RWPE2 (cell line): ENCODE measurements around the gene CNOT4.

Experiments used
- ATAC-seq: fragments of 200-7000 bp; cut with Tn5 transposase; 3 replicates; pipeline ENCODE4 v1.9.1; 2021; ENCODE audit warnings: low read depth
- DNase-seq: peaks from one replicate; pipeline ENCODE4 v3.0.0-alpha.2; 2020; ENCODE audit warnings: low spot score
- H3K27ac ChIP-seq: fragments of 450-650 bp; 2 replicates; pipeline ENCODE4 v1.5.1; 2017; ENCODE audit warnings: mild to moderate bottlenecking; ENCODE audit not compliant: poor library complexity, severe bottlenecking
- H3K27me3 ChIP-seq: fragments of 250-450 bp; sonication (Bioruptor Pico); 2 replicates; pipeline ENCODE4 v1.5.1; 2021; ENCODE audit warnings: mild to moderate bottlenecking, moderate library complexity; ENCODE audit not compliant: insufficient read depth, poor library complexity, severe bottlenecking
- H3K36me3 ChIP-seq: fragments of 250-450 bp; sonication (Bioruptor Pico); 2 replicates; pipeline ENCODE4 v1.5.1; 2020; ENCODE audit warnings: low read depth, mild to moderate bottlenecking, moderate library complexity
- H3K4me1 ChIP-seq: fragments of 250-450 bp; sonication (Bioruptor Pico); 2 replicates; pipeline ENCODE4 v1.5.1; 2021; ENCODE audit warnings: mild to moderate bottlenecking, moderate library complexity; ENCODE audit not compliant: insufficient read depth, poor library complexity, severe bottlenecking
- H3K4me3 ChIP-seq: fragments of 250-450 bp; sonication (Bioruptor Pico); 2 replicates; pipeline ENCODE4 v1.5.1; 2021; ENCODE audit warnings: mild to moderate bottlenecking, moderate library complexity; ENCODE audit not compliant: severe bottlenecking
- H3K9me3 ChIP-seq: fragments of 250-450 bp; sonication (Bioruptor Pico); 2 replicates; pipeline ENCODE4 v1.5.1; 2021; ENCODE audit warnings: mild to moderate bottlenecking, moderate library complexity; ENCODE audit not compliant: severe bottlenecking
- CTCF ChIP-seq: fragments of 450-650 bp; IDR thresholded peaks from one replicate; pipeline ENCODE4 v1.5.1; 2017; ENCODE audit warnings: mild to moderate bottlenecking, moderate library complexity; ENCODE audit not compliant: poor library complexity, severe bottlenecking

CNOT4 gene

GRCh38 chr7:135364206-135364605, 145.7 kb downstream of the CNOT4 start:
- Histone ChIP-seq H3K27ac (no peak overlapping the region), H3K4me1 (peaks cover 2% of the 10 kb centered on the region), H3K27me3 (no peaks in the 10 kb centered on the region), H3K4me3 (no peak overlapping the region), H3K9me3 (no peaks in the 10 kb centered on the region), H3K36me3 (peaks cover 12% of the 10 kb centered on the region)
- TF ChIP-seq CTCF, result no peak
- DNase-seq (no peak), ATAC-seq (no peak)

- no peaks in the 10 kb centered on the region for H3K4me1 ChIP-seq
- H3K36me3 ChIP-seq, result peaks cover 12% of the 10 kb centered on the region
- no peak for ATAC-seq
- H3K9me3 ChIP-seq, result no peaks in the 10 kb centered on the region
- no peaks in the 10 kb centered on the region for H3K27me3 ChIP-seq
- no peak for TF ChIP-seq CTCF
- H3K4me3 ChIP-seq, result no peak overlapping the region
- DNase-seq, result no peak
- no peak overlapping the region for H3K27ac ChIP-seq
Observed at GRCh38 chr7:135362871-135363270, 147.0 kb downstream of the CNOT4 start.

GRCh38 chr7:135361788-135362187, 148.1 kb downstream of the CNOT4 start:
- Histone ChIP-seq H3K36me3 (peaks cover 12% of the 10 kb centered on the region), H3K4me1 (no peaks in the 10 kb centered on the region), H3K9me3 (no peaks in the 10 kb centered on the region), H3K27ac (no peak overlapping the region), H3K27me3 (no peaks in the 10 kb centered on the region), H3K4me3 (no peak overlapping the region)
- TF ChIP-seq CTCF, result no peak
- DNase-seq (no peak), ATAC-seq (no peak)

- Histone ChIP-seq H3K9me3 (no peaks in the 10 kb centered on the region), H3K4me1 (no peaks in the 10 kb centered on the region), H3K4me3 (no peak overlapping the region), H3K27me3 (no peaks in the 10 kb centered on the region), H3K36me3 (peaks cover 12% of the 10 kb centered on the region), H3K27ac (no peak overlapping the region)
- no peak for ATAC-seq
- TF ChIP-seq CTCF, result no peak
- DNase-seq, result no peak
Observed at GRCh38 chr7:135359615-135360014, 150.3 kb downstream of the CNOT4 start.

- ATAC-seq (no peak), DNase-seq (no peak)
- TF ChIP-seq CTCF, result no peak
- no peak overlapping the region for H3K4me3 ChIP-seq
- no peak overlapping the region for H3K27ac ChIP-seq
- H3K36me3 ChIP-seq, result no peaks in the 10 kb centered on the region
- no peaks in the 10 kb centered on the region for H3K27me3 ChIP-seq
- no peaks in the 10 kb centered on the region for H3K4me1 ChIP-seq
- H3K9me3 ChIP-seq, result no peaks in the 10 kb centered on the region
Observed at GRCh38 chr7:135355377-135356048, 154.4 kb downstream of the CNOT4 start.
